Midbrain (tissue), 1 donor: Measurements from ENCODE around the gene NUDT4.
"Not testable (repeated sequence)": the region's sequence is repeated elsewhere in the genome, so short reads cannot be mapped to it uniquely, and the experiment has no call there.

Experiments
- DNase-seq: peaks from one replicate; lab custom pipeline; 2025; lab: John Stamatoyannopoulos, UW

NUDT4 gene

DNA sequence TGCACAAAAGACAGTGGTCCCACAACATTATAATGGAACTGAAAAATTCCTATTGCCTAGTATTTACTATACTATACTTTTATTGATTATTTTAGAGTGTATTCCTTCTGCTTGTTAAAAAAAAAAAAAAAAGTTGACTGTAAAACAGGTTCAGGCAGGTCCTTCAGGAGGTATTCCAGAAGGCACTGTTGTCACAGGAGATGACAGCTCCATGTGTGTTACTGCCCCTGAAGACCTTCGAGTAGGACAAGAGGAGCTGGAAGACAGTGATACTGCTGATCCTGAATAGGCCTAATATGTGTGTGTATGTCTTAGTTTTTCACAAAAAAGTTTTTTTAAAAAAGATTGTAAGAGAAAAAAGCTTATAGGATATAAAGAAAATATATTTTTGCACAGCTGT lies 51.7 kb downstream of the NUDT4 start:
- no peak for DNase-seq

DNA sequence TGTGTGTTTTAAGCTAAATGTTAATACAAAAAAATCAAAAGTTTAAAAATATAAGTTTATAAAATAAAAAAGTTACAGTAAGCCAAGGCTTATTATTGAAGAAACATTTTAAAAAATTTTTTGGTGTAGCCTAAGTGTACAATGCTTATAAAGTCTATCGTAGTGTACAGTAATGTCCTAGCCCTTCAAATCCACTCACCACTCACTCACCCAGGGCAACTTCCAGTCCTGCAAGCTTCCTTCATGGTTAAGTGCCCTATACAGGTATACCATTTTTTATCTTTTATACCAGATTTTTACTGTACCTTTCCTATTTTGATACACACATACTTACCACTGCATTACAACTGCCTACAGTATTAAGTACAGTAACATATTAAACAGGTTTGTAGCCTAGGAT lies 52.1 kb downstream of the NUDT4 start:
- DNase-seq, result no peak

DNA sequence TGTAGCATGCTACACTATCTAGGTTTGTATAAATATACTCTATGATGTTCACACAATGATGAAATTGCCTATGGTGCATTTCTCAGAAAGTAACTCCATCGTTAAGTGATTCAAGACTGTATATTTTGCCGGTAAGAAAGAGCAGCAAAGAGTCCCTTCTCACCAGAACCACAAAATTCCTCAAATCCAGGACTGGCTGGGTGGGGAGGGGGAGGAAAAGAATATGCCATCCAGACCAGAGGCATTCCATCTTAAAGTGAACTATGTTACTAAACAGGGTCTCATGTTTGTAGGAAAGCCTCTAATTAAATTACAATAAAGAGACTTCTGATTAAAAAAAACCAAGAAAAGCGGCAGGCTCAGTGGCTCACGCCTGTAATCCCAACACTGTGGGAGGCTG lies 52.6 kb downstream of the NUDT4 start:
- no peak for DNase-seq

DNA sequence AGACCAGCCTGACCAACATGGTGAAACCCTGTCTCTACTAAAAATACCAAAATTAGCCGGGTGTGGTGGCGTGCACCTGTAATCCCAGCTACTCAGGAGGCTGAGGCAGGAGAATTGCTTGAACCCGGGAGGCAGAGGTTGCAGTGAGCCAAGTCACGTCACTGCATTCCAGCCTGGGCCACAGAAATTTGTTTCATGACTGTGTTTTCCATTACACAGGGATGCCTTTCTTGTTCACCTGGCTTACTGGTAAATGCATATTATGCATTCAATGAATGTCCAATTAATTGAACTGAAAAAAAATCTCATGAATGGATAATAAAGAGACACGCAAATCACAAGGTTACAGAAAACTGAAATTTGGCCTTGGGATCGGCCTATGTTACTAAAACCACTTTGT lies 54.3 kb downstream of the NUDT4 start:
- DNase-seq, result not testable (repeated sequence)

DNA sequence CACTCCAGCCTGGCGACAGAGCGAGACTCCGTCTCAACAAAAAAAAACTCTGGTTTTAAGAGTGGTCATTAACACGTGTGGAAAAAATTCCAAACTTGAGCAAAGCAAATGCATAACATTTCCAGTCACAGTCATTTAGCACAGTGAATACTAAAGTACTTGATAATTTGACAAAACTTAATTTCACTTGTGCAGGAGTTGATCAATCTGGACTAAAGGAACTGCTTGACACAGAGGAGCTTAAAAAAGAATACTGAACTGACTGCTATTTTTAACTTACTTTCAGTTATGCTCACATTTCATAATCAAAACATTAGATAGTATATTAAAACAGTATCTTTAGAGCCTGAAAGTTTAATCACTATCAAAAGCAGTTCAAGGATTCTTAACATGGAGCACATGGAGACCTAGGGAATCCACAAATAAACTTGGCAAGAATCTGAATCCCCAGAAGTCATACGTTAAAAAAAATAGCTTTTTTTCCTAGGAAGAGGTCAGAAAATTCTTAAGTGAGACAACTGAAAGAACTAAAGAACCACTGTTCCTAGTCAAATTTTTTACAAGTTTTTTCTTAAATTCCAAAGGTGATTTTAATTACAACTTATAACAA lies 56.6 kb downstream of the NUDT4 start:
- DNase-seq, result no peak

DNA sequence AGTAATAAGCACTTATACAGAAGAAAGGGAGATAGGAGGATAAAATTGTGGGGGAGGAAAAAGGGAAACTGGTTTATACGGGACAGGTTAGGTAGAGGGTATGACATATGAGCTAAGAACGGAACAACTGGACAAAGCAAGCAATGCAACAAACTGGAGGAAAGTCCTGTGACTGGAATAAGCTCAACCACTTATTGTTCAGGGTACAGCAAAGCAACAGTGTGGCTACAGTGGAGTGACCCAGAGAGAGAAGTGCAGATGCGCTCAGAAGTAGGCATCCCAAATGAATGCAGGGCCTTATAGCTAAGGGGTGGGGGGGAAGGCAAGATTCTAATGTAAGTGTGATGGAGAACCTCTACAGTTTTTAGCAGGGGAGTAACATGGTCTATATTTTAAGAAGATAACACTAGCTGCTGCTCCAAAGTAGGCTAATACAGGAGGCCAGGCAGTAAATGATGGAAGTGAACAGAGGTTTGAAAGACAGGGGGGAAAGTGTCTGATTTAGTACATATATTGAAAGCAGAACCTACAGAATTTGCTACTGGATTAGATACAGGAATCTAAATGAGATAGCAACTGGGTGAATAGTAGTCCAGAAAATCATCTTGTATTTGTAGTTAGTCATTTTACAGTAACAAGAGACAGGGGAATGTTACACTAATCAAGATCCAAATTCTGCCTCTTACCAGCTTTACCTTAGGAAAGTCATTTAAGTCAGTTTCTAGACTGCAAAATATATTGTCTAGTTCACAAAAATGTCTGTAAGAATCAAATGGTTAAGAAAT lies 60.7 kb downstream of the NUDT4 start:
- DNase-seq, result no peak

DNA sequence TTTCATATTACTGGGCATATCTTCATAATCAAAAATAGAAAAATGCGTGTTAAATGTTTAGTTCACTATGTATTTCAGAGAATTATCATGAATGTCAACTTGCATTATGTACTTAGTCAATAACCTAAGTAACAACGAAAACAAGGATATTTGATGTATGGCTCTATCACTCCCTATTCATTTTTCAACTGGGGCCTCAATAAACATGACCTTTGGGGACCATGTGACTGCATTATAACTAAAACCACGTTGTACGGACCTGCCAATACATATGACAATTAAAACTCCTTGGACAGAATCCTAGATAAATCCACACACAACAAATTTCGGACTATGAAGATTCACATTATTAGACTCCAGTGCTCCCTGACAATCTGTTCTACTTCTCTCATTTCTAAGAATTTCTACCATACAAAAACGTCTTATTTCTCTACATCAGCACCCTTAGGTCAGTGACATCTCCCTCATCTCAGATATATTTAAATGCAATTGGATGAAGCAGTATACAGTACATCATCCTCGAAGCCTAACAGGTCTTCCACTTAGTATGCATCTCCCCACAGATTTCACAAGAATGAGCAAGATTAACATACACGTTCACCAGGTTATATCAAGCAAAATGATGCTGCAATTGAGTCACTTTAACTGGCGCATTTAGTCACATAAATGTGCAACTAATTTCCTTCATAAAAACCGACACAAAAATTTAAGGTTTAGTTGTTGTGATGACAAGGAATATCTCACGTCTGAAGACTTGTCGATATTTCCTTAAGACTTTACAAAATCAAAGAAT lies 62.5 kb downstream of the NUDT4 start:
- DNase-seq, result no peak

DNA sequence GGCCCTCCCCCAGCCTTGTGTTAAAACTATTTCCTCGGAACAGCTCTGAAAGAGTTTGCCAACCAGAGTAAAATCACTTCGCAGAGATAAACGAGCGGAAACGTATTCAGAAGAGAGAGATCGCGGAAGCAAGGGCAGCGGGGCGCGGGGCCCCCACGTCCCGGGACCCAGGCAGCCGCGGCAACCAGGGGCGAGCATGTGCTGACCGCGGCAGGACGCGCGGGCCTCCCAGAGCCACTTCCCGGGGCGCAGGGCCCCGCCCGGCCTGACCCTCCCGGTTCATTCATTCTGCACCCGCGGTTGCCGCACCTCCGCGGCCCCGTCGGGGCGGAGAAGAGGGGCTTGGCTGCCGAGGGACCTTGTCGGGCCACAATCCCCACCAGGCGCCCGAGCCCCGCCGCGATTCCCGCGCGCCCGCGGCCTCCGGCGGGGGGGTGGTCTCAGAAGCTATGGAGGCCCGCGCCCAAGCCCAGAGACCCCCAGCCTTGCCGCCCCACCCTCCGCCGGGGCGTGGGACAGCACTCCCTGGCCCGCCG lies 63.4 kb downstream of the NUDT4 start:
- no peak for DNase-seq

DNA sequence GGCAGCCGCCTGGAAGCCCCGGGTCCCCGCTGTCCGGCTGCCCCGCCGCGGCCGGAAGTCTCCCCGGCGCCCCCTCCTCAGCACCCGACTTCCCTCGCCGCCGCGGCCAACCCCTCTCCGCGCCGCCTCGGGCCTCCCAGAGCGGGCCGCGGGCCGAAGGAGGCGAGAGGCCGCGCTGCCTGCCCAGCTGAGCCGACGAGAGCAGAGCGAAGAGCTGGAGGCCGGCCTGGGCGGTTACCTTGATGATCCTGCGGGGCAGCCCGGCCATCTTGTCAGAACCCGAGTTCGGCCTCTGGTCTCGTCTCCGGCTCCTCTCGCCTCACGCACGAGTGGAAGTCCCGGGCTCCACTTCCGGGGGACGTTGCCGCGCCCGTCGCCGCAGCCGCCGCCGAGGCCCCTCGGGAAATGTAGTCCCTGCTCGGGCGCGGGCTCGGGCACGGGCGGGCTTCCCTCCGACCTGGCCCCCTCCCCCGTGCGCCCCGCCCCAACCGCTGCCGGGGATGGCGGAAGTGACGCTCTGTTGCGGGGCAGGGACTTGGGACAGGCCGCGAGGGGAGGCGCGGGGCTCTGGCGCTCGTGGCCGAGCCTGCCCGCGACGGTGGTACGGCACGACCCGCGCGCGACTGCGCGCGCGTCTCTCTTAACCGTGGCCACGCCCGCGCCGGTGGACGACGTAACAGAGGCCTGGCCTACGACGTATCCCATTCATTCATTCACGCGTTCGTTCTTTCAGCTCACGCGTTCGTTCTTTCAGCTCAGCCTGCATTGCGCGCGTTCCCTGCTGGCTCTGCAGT lies 64.1 kb downstream of the NUDT4 start, which contains the start of gene UBE2N:
Gene UBE2N (minus strand): TSS at position 331 of the 794 bp plus-strand sequence. CDS start 63 bp downstream, at position 268.
- DNase-seq, result peak; percentile 97

DNA sequence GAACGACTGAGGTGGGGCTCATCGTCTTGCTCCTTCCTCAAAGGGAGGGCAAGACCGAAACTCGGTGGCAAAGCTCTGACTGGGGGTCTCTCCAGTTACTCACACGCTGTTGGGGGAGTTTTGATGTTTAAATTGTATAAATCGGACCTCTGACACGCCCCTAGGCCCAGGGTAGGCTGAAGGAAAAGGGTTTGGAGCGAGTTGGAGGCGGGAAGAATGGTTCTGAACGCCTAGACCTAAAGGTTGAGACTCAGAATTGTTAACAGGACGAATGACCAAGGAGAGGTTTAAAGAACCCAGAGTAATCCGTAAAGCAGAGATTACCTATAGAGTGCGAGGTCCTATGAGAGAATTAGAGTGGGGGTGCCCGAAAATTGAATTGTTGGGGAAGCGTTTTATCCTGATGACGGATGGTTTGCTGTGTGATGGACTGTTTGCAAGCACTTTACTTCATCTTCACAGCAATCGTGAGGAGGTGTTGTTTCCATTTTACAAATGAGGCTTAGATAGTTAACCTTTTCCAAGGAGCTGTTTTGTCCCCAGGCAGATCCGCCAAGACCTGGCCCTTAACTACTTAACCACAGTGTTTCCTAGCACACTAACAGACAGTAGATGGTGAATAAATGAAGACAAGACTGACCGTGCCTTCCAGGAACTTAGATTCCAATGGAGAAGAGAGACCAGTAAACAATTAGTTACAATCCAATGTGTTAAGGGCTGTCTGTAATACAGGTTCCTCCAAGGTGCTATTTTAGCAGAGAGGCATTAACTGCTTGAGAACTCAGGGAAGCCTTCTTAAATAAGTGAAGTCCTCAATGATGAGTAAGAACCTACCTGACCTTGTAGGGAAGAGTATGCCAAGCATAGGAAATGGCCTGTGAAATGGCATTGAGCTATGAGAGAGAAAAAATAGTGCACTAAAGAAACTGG lies 65.0 kb downstream of the NUDT4 start:
- DNase-seq, result no peak

DNA sequence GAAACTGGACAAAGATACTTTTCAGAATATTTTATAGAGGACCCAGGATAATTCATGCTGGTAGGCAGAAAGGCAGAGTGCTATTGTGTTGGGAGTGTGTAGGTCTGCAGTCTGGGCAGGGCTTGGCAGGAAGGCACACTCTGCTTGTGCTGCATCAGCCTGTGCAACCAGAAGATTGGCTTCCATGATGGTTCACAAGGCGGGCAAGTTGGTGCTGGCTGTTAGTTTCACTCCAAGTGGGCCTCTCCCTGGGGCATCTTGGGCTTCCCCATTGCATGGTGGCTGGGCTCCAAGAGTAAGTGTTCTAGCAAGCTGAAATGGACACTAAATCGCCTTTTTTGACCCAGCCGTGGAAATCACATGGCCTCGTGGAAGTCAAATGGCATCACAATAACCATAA lies 65.9 kb downstream of the NUDT4 start:
- DNase-seq, result no peak

DNA sequence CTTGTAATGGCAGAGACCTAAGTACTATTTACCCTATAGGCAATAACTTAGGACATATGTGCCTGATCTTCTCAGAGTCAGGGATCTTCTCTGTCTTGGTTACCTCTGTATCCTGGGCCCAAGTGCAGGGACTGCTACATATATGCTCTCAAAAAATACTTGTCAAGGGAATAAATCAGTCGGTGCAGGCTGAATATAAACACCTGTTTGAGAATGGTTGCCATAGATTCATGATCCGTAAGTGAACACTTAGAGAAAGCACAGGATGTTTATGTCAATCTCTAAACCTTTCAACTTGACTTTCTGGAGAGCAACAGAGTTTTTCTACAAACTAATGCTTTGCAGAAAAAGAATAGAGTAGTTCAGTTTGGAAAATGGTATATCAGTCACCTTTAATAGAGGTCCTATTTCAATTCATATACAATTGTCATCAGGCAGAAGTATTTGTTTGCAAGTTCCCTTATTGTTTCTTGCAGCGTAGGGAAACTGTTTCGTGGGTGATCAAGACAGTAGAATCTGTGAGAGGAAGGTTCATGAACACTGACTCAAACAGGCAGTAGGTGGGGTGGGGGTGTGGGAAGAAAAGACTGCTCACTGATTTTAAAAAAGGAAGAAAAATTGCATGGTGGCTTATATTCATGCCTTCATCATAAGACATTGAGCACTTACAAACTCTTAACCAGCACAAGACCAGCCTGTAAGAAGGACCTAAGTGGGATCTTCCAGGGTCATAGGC lies 70.0 kb downstream of the NUDT4 start:
- no peak for DNase-seq

DNA sequence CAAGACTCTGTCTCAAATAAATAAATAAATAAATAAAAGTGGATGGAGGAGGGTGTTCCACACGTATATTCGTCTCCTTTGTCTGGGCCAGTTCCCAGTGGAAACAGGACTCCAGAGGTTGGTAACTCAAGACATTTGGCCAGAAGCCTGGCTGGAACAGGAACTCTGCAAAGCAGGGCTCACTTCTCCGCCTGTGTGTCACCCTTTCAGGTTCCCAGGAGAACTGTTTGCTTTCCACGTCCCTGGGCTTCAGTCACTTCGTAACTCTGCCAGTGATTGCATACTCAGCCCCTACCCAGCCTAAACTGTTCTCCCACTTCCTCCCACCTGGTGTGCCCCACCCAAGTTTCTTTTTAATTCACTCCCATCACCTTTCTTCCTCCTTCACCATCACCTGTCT lies 71.1 kb downstream of the NUDT4 start:
- DNase-seq, result no peak

DNA sequence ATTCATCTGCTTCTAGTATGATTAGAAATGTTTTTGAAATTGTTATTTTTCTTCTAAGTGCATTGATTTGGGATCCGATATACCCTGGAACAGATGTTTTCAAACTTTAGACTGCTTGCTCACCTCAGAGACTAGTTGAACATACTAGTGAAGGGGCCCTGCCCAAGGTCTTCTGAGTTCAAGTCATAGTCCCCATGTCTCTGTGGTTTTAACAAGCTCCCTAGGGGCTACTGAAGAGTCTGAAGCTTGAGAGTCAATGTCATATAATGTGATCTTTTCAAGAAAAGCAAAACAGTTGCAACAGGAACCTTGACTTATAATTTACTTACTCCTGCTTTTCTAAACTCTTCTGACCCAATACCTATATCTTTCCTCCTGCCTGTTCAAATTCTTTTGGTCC lies 71.6 kb downstream of the NUDT4 start:
- no peak for DNase-seq

DNA sequence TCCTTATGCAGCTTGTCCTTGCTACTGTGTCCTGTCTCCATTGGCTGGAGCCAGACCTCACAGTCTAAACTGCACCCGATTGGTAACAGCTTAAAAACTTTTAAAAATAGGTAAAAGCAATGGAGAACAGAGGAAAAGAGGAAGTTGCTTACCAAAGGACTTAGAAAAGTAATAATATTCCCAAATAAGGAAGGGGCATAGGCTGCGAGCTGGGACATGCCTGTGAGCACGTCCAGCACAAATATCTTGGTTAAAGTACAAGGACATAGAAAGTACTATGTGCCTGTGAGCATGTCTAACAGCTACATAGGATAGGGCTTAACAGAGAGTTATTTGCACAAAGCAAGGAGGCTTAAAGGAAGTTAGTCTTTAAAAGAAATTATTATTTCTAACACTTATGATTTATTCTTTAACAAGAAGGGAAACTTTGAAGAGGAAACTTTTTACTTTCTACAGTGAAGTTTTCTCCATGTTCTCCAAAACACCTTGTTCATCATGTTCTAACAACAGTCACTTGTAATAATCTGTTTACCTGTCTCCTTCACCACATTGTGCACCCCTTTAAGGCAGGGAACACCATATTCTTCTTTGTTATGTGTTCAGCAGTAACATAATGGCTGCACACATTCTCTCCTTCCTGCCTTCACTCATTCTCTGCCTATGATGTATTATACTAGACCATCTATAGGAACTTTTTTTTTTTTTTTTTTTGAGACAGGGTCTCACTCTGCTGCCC lies 73.9 kb downstream of the NUDT4 start:
- DNase-seq, result no peak

DNA sequence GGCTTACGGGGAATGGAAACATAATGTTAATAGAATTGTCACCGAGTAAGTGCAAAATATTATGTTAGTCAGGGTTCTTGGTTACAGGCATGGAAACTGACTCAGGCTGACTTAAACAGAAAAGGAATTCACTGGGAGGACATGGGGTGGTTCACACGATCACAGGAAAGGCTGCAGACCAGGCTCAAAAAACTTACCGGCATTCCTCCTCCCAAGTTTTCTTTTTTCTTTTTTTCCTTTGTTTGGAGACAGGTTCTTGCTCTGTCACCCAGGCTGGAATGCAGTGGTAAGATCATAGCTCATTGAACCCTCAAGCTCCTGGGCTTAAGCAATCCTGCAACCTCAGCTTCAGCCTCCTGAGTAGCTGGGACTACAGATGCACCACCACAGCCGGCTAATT lies 75.9 kb downstream of the NUDT4 start:
- no peak for DNase-seq

DNA sequence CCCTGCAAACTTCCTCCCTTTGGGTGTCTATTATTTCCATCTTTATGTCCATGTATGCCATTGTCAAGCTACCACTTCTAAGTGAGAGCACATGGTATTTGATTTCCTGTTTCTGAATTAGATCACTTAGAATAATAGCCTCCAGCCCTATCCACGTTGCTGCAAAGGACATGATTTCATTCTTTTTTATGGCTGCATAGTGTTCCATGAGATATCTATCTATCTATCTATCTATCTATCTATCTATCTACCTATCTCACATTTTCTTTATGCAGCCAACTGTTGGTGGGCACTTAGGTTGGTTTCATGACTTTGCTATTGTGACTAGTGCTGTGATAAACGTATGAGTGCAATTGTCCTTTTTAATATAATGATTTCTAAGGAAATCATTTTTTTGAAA lies 78.4 kb downstream of the NUDT4 start:
- DNase-seq, result no peak
